HG03571 (cell line): Measurements from ENCODE around the gene ERBB2.
A peak's percentile ranks its signal among the peaks of the same experiment; 100 is the strongest.
"Not testable (repeated sequence)": the region's sequence is repeated elsewhere in the genome, so short reads cannot be mapped to it uniquely, and the experiment has no call there.

Source experiments
- ATAC-seq: cut with Tn5 transposase; IDR thresholded peaks from one replicate; pipeline ENCODE4 v1.9.1; 2021; ENCODE audit not compliant: unreplicated experiment

The ERBB2 gene

GRCh38 chr17:39757931-39758873 is 58.3 kb downstream of the ERBB2 start:
- ATAC-seq = no peak

- no peak for ATAC-seq
Observed at GRCh38 chr17:39759204-39759603, 59.3 kb downstream of the ERBB2 start.

DNA sequence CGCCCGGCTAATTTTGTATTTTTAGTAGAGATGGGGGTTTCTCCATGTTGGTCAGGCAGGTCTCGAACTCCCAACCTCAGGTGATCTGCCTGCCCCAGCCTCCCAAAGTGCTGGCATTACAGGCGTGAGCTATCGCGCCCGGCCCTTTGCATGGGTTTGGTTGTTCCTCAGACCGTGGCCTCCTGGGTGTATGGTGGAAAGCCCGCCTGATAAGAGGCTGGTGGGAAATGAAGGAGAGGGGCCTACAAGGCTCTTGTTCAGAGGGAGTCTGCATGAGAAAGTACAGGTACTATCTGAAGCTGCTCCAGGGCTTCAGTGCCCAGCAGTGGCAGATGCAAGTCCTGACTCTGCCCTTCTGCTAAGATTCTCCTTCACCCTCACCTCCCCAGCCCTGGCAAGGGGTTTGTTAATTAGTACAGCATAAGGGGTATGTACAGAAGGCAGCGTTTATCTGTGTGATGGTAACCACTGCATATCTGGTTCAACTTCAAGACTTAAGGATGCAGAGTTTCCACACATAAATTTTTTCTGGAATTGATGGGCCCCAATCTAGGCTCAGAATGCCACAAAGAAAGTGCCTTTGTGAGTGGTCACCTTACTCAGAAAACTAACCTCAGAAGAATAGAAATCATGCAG is 62.1 kb downstream of the ERBB2 start:
- ATAC-seq = no peak

- ATAC-seq = no peak
Observed at GRCh38 chr17:39763051-39763820, 63.4 kb downstream of the ERBB2 start.

DNA sequence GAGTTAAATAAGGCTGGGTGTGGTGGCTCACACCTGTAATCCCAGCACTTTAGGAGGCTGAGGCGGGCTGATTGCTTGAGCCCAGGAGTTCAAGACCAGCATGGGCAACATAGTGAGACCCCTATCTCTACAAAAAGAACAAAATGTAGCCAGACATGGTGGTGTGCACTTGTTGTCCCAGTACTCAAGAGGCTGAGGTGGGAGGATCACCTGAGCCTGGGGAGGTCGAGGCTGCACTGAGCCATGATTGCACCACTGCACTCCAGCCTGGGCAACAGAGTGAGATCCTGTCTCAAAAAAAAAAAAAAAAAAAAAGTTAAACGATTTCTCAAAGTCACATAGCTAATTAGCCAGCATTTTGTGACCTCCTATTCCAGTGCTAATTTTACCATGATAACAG is 64.3 kb downstream of the ERBB2 start:
- not testable (repeated sequence) for ATAC-seq

GRCh38 chr17:39765175-39765574 is 65.3 kb downstream of the ERBB2 start:
- no peak for ATAC-seq

GRCh38 chr17:39765766-39766165 is 65.9 kb downstream of the ERBB2 start:
- ATAC-seq = no peak

DNA sequence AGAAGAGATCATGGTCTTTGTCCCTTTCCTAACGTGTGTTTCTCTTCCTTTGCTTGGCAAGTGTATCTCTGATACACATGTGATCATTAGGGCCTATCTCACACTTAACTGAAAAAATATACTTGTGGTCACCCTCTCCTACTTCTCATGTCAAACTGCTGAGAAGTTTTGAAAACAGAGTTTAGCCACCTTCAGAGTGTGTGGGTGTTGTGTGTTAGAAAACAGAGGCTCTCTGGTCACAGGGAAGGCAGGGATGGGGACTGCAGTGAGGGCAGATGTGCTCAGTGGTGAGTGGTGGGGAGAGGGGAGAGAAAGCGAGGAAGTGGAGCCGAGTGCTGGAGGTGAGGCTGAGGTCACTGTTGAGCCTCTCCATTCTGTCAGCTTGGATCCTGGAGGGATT is 67.3 kb downstream of the ERBB2 start:
- no peak for ATAC-seq

DNA sequence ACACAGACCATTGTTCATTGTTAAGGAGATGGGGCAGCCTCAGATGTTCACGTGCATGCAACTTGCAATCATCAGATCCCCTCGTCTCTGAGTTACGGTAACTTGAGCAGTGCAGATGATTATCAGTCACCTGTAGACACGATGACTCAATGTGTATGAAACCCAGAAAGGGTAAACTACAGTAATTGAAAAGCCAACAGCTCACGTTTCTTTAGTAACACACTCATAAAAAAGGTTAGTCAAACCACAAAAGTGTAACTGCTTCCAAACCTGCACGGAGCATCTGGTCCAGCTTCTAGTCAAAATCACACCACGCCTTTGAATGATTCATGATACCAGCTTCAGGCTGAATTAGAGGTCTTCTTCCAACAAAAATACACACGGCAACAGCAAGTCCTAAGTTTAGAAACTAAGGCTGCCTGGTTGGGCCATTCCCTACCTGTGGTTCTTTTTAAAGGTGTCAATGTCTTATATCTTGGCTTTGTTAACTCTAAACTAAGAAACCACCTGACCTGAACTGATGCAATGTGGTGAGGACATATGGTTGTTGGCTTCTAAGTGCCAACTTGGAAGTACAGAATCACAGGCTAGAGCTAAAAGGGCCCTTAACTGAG is 70.2 kb downstream of the ERBB2 start:
- no peak for ATAC-seq

DNA sequence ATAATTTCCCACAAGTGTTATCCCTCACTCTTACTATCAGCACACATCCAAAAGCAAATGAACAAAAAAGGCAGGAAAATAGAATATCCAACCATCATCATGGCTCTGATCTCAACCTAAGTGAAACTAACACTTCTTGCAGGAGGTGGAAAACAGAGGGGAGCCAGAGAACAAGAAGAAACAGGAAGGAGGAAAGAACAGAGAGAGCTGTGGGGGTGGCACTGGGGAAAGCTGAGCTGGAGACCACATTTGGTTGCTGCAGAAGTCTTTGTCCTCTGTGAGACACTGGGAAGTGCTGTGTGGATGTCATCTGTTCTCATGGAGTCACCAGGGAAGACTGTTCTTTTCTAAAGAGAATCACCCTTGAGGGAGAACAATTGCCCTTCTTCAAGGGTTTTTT is 72.6 kb downstream of the ERBB2 start:
- ATAC-seq = no peak

GRCh38 chr17:39772987-39773934 is 73.4 kb downstream of the ERBB2 start:
- no peak for ATAC-seq

- ATAC-seq = no peak
Observed at GRCh38 chr17:39774047-39774446, 74.2 kb downstream of the ERBB2 start.

GRCh38 chr17:39775031-39775430 is 75.2 kb downstream of the ERBB2 start:
- ATAC-seq = no peak

DNA sequence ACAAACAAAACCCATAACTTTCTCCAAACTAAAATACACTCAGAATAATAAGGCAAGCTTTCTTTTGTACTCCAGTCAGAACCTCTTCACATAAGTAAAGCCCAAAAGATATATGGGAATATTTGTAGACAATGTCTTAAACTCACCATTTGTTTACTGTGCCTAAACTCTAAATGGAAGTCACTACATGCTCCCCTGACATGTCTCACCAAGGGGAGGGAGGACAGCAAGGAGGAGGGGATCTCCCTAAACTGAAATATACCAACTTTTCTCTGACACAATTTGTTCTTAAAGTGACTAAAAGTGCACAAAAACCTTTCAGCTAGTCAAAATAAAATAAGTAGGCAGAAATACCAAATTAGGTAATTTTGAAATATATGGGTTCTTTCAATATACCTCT is 76.4 kb downstream of the ERBB2 start:
- ATAC-seq = no peak

- peak; percentile 49 for ATAC-seq
Observed at GRCh38 chr17:39777534-39778365, 77.9 kb downstream of the ERBB2 start.
